K562 (cell line): ENCODE results near the gene CD84. TPM values are rescaled to one million over a fixed set of nuclear protein-coding genes. Genes with fewer than 3 reads are reported as not detected.

ENCODE experiments used
- ATF6 ChIP-seq: sonication (generic); formaldehyde crosslinking; IDR thresholded peaks from 2 replicates; pipeline ENCODE4 v1.4.0; 2020; ENCODE audit warnings: mild to moderate bottlenecking, missing genetic modification reagents
- BACH1 ChIP-seq: fragments of 200-800 bp; sonication (Bioruptor generic); IDR thresholded peaks from 2 replicates; pipeline ENCODE4 v1.6.1; 2016; ENCODE audit warnings: missing genetic modification characterization, missing compliant biosample characterization
- BMI1 ChIP-seq: fragments of 150-350 bp; IDR thresholded peaks from 2 replicates; pipeline ENCODE4 v1.6.1; 2014; ENCODE audit warnings: low read length
- DNMT1 ChIP-seq: fragments of 450-650 bp; IDR thresholded peaks from 2 replicates; pipeline ENCODE4 v1.6.1; 2016; ENCODE audit warnings: antibody characterized with exemption, mild to moderate bottlenecking
- JUN ChIP-seq, 2 experiments: sonication (generic) in 1 of 2; formaldehyde crosslinking in 1 of 2; IDR thresholded peaks; 2 replicates each; pipeline versions ENCODE4 v1.6.1 to v1.8.0; 2012 to 2022; ENCODE audit warnings: borderline replicate concordance in 2 of 2, mild to moderate bottlenecking in 2 of 2, improper control_type of control experiment in 1 of 2, low read depth in 1 of 2, low read length in 1 of 2, missing genetic modification reagents in 1 of 2
- KAT7 ChIP-seq: sonication (generic); formaldehyde crosslinking; IDR thresholded peaks from 2 replicates; pipeline ENCODE4 v1.8.0; 2022; ENCODE audit warnings: missing genetic modification reagents, mild to moderate bottlenecking, borderline replicate concordance
- MLLT1 ChIP-seq, 2 experiments: fragments of 450-650 bp; IDR thresholded peaks; 2 replicates each; pipeline ENCODE4 v1.6.1; 2016
- NONO ChIP-seq, 2 experiments: fragments of 200-400 bp in 1 of 2; fragments of 450-650 bp in 1 of 2; formaldehyde crosslinking in 1 of 2; IDR thresholded peaks; 2 replicates each; pipeline ENCODE4 v1.6.1; 2017; ENCODE audit warnings: low read depth in 2 of 2, mild to moderate bottlenecking in 2 of 2, moderate library complexity in 2 of 2, low read length in 1 of 2
- PATZ1 ChIP-seq: fragments of 250-450 bp; sonication (Bioruptor Pico); IDR thresholded peaks from 2 replicates; pipeline ENCODE4 v1.5.0; 2020; ENCODE audit warnings: mild to moderate bottlenecking, borderline replicate concordance
- RB1 ChIP-seq: fragments of 450-650 bp; IDR thresholded peaks from 2 replicates; pipeline ENCODE4 v1.6.1; 2017; ENCODE audit warnings: low read depth, mild to moderate bottlenecking
- SOX6 ChIP-seq: fragments of 450-650 bp; IDR thresholded peaks from 2 replicates; pipeline ENCODE4 v1.6.1; 2014; ENCODE audit warnings: mild to moderate bottlenecking
- YY1 ChIP-seq, 3 experiments: IDR thresholded peaks; 2 replicates each; pipeline ENCODE4 v1.6.1; 2011; ENCODE audit warnings: low read length in 2 of 3, mild to moderate bottlenecking in 2 of 3, moderate library complexity in 2 of 3, borderline replicate concordance in 1 of 3, control low read depth in 1 of 3, low read depth in 1 of 3; ENCODE audit not compliant: insufficient read depth in 3 of 3, insufficient replicate concordance in 2 of 3, control insufficient read depth in 1 of 3, insufficient read length in 1 of 3; ENCODE audit errors: extremely low read depth in 1 of 3
- ZC3H8 ChIP-seq: fragments of 450-650 bp; IDR thresholded peaks from 2 replicates; pipeline ENCODE4 v1.6.1; 2017
- ZKSCAN8 ChIP-seq: fragments of 200-800 bp; sonication (Bioruptor generic); IDR thresholded peaks from 2 replicates; pipeline ENCODE4 v1.6.1; 2016; ENCODE audit warnings: missing genetic modification characterization, missing compliant biosample characterization
- ZNF239 ChIP-seq: fragments of 250-450 bp; sonication (Bioruptor Pico); IDR thresholded peaks from 2 replicates; pipeline ENCODE4 v1.4.0; 2020; ENCODE audit warnings: mild to moderate bottlenecking
- ZNF277 ChIP-seq: fragments of 250-450 bp; sonication (Bioruptor Pico); IDR thresholded peaks from 2 replicates; pipeline ENCODE4 v1.8.0; 2022; ENCODE audit warnings: inconsistent platforms, mild to moderate bottlenecking, moderate library complexity, borderline replicate concordance
- ZNF778 ChIP-seq: fragments of 450-650 bp; formaldehyde crosslinking; IDR thresholded peaks from 2 replicates; pipeline ENCODE4 v1.4.0; 2020; ENCODE audit warnings: mild to moderate bottlenecking, moderate library complexity
- polyA plus RNA-seq, 8 experiments: library from polyadenylated mRNA; depleted of rRNA in 4 of 8; stranded (reverse) in 5 of 8; unstranded in 3 of 8; fragments of >200 nt; fragmentation: Nextera tagmentation in 2 of 8; fragmentation: Illumina TruSeq in 1 of 8; extraction: Ambion mirVana in 2 of 8; extraction: Trizol in 1 of 8; gene quantifications; 2 replicates each; pipeline versions ENCODE4 v1.2.1 to v1.2.3, GENCODE V29; 2011 to 2014; ENCODE audit warnings: inconsistent platforms in 1 of 8, missing spikeins in 1 of 8
- total RNA-seq, 7 experiments: library from RNA; depleted of rRNA in 6 of 7; stranded (reverse); fragments of >200 nt in 6 of 7; fragmentation: Illumina TruSeq in 2 of 7; extraction: Trizol in 2 of 7; gene quantifications; 2 replicates each; pipeline versions ENCODE4 v1.2.1 to v1.2.3, GENCODE V29; 2011 to 2021; ENCODE audit warnings: low replicate concordance in 1 of 7

Gene CD84
- total and polyA plus RNA-seq, 9 of the 15 experiments (the other 6 are each of a cell fraction or from before 2014, with no cell fraction given): 0.82 to 6.8 (median 2.0) TPM

GRCh38 chr1:160576390-160576789 is 2.9 kb downstream of the CD84 start (continued):
- TF ChIP-seq ZNF277 (CRISPR knock-in tag) (no peak), ZC3H8 (no peak), PATZ1 (CRISPR knock-in tag) (no peak), YY1 (IDR thresholded peaks at IDR 0.05; ENCODE audit: borderline replicate concordance in 1 of 3, control insufficient read depth in 1 of 3, extremely low read depth in 1 of 3, insufficient read depth in 3 of 3, insufficient read length in 1 of 3, insufficient replicate concordance in 2 of 3, low read depth in 1 of 3, low read length in 2 of 3) (no peak), BMI1 (no peak), DNMT1 (no peak), ZNF778 (CRISPR knock-in tag) (no peak), MLLT1 (IDR thresholded peaks at IDR 0.05) (no peak), RB1 (no peak), BACH1 (tag) (no peak), JUN (IDR thresholded peaks at IDR 0.05; ENCODE audit: borderline replicate concordance, low read depth, low read length) (0 out of 2 replicates have a peak, but pooled peaks have one; percentile 19), JUN (CRISPR knock-in tag; IDR thresholded peaks at IDR 0.05; ENCODE audit: borderline replicate concordance) (no peak), ZNF239 (CRISPR knock-in tag) (no peak), KAT7 (CRISPR knock-in tag) (no peak), NONO (IDR thresholded peaks at IDR 0.05; ENCODE audit: low read depth in 2 of 2, low read length in 1 of 2) (no peak), ZKSCAN8 (CRISPR knock-in tag) (no peak; the same call in 1 of the 2 replicates), SOX6 (no peak), ATF6 (no peak)
